GM21737 (cell line): ENCODE results near the gene TLDC2.
"Not testable (repeated sequence)": the region's sequence is repeated elsewhere in the genome, so short reads cannot be mapped to it uniquely, and the experiment has no call there.

Experiments used
- ATAC-seq: cut with Tn5 transposase; IDR thresholded peaks from one replicate; pipeline ENCODE4 v1.9.1; 2021; ENCODE audit warnings: mild to moderate bottlenecking, moderate library complexity; ENCODE audit not compliant: unreplicated experiment

TLDC2 gene

GRCh38 chr20:36904690-36905089 is 28.8 kb downstream of the TLDC2 start:
- no peak for ATAC-seq

GRCh38 chr20:36905566-36905965 is 29.6 kb downstream of the TLDC2 start:
- not testable (repeated sequence) for ATAC-seq

GRCh38 chr20:36906086-36906485 is 30.1 kb downstream of the TLDC2 start:
- not testable (repeated sequence) for ATAC-seq

GRCh38 chr20:36908603-36909002 is 32.7 kb downstream of the TLDC2 start:
- no peak for ATAC-seq

GRCh38 chr20:36916199-36916598 is 40.3 kb downstream of the TLDC2 start:
- ATAC-seq, result no peak

- no peak for ATAC-seq
Observed at GRCh38 chr20:36917240-36917639, 41.3 kb downstream of the TLDC2 start.

- ATAC-seq, result no peak
Observed at GRCh38 chr20:36917943-36918342, 42.0 kb downstream of the TLDC2 start.

GRCh38 chr20:36919715-36920333 is 43.9 kb downstream of the TLDC2 start:
- no peak for ATAC-seq

GRCh38 chr20:36920334-36920730 is 44.4 kb downstream of the TLDC2 start:
- no peak for ATAC-seq

- no peak for ATAC-seq
Observed at GRCh38 chr20:36924167-36925045, 48.5 kb downstream of the TLDC2 start.

- no peak for ATAC-seq
Observed at GRCh38 chr20:36925234-36925633, 49.3 kb downstream of the TLDC2 start.

- ATAC-seq, result no peak
Observed at GRCh38 chr20:36926653-36927200, 50.8 kb downstream of the TLDC2 start.

GRCh38 chr20:36927704-36928103 is 51.8 kb downstream of the TLDC2 start:
- ATAC-seq, result no peak

- ATAC-seq, result no peak
Observed at GRCh38 chr20:36929290-36929689, 53.4 kb downstream of the TLDC2 start.

- no peak for ATAC-seq
Observed at GRCh38 chr20:36929691-36930090, 53.8 kb downstream of the TLDC2 start.

- not testable (repeated sequence) for ATAC-seq
Observed at GRCh38 chr20:36932067-36932466, 56.1 kb downstream of the TLDC2 start.

- no peak for ATAC-seq
Observed at GRCh38 chr20:36932476-36933426, 56.8 kb downstream of the TLDC2 start.

- not testable (repeated sequence) for ATAC-seq
Observed at GRCh38 chr20:36933571-36933970, 57.6 kb downstream of the TLDC2 start.

- ATAC-seq, result no peak
Observed at GRCh38 chr20:36936341-36936740, 60.4 kb downstream of the TLDC2 start.

GRCh38 chr20:36936761-36937401 is 60.9 kb downstream of the TLDC2 start:
- not testable (repeated sequence) for ATAC-seq
